ENCODE results near the gene TSPAN31.

Gene TSPAN31

DNA sequence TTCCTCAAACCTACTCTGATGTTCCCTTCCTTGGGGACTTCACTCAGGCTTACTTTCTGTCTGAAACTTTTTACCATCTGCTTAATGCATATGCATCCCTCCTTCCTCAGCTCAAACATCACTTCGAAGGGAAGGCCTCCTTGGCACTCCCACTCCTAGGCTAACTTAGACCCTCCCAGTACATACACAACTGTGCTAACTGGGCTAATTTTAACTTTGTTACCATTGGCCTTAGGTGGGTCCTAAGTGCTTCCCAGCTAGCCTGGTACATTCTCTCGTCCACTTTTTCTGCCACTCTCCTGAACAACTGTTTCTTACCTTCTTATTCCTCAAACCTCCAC lies 31.4 kb downstream of the TSPAN31 start (continued):
- TF ChIP-seq RBAK (tag by site-specific recombination; IDR thresholded peaks at IDR 0.05) (no peak), ZNF221 (tag by site-specific recombination; IDR thresholded peaks at IDR 0.05; ENCODE audit: borderline replicate concordance) (no peak), ZNF701 (tag by site-specific recombination; IDR thresholded peaks at IDR 0.05) (no peak), ZNF777 (tag by site-specific recombination; IDR thresholded peaks at IDR 0.05; ENCODE audit: borderline replicate concordance) (no peak), ZNF521 (tag by site-specific recombination; IDR thresholded peaks at IDR 0.05) (no peak), ZNF791 (tag by site-specific recombination; IDR thresholded peaks at IDR 0.05) (no peak), ZNF785 (tag by site-specific recombination; IDR thresholded peaks at IDR 0.05) (no peak)
- TF ChIP-seq, protein P1, sequence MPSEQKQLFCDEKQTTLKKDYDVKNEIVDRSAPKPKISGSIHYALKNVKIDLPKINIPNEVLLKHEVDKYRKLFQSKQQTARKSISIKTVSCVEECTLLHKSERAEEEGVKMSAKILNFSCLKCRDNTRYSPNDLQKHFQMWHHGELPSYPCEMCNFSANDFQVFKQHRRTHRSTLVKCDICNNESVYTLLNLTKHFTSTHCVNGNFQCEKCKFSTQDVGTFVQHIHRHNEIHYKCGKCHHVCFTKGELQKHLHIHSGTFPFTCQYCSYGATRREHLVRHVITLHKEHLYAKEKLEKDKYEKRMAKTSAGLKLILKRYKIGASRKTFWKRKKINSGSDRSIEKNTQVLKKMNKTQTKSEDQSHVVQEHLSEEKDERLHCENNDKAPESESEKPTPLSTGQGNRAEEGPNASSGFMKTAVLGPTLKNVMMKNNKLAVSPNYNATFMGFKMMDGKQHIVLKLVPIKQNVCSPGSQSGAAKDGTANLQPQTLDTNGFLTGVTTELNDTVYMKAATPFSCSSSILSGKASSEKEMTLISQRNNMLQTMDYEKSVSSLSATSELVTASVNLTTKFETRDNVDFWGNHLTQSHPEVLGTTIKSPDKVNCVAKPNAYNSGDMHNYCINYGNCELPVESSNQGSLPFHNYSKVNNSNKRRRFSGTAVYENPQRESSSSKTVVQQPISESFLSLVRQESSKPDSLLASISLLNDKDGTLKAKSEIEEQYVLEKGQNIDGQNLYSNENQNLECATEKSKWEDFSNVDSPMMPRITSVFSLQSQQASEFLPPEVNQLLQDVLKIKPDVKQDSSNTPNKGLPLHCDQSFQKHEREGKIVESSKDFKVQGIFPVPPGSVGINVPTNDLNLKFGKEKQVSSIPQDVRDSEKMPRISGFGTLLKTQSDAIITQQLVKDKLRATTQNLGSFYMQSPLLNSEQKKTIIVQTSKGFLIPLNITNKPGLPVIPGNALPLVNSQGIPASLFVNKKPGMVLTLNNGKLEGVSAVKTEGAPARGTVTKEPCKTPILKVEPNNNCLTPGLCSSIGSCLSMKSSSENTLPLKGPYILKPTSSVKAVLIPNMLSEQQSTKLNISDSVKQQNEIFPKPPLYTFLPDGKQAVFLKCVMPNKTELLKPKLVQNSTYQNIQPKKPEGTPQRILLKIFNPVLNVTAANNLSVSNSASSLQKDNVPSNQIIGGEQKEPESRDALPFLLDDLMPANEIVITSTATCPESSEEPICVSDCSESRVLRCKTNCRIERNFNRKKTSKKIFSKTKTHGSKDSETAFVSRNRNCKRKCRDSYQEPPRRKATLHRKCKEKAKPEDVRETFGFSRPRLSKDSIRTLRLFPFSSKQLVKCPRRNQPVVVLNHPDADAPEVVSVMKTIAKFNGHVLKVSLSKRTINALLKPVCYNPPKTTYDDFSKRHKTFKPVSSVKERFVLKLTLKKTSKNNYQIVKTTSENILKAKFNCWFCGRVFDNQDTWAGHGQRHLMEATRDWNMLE (tag by site-specific recombination; conservative IDR thresholded peaks at IDR 0.05; ENCODE audit: low read depth): no peak
- TF ChIP-seq, protein P2, sequence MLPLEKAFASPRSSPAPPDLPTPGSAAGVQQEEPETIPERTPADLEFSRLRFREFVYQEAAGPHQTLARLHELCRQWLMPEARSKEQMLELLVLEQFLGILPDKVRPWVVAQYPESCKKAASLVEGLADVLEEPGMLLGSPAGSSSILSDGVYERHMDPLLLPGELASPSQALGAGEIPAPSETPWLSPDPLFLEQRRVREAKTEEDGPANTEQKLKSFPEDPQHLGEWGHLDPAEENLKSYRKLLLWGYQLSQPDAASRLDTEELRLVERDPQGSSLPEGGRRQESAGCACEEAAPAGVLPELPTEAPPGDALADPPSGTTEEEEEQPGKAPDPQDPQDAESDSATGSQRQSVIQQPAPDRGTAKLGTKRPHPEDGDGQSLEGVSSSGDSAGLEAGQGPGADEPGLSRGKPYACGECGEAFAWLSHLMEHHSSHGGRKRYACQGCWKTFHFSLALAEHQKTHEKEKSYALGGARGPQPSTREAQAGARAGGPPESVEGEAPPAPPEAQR (tag by site-specific recombination; IDR thresholded peaks at IDR 0.05): no peak
- TF ChIP-seq, protein P3, sequence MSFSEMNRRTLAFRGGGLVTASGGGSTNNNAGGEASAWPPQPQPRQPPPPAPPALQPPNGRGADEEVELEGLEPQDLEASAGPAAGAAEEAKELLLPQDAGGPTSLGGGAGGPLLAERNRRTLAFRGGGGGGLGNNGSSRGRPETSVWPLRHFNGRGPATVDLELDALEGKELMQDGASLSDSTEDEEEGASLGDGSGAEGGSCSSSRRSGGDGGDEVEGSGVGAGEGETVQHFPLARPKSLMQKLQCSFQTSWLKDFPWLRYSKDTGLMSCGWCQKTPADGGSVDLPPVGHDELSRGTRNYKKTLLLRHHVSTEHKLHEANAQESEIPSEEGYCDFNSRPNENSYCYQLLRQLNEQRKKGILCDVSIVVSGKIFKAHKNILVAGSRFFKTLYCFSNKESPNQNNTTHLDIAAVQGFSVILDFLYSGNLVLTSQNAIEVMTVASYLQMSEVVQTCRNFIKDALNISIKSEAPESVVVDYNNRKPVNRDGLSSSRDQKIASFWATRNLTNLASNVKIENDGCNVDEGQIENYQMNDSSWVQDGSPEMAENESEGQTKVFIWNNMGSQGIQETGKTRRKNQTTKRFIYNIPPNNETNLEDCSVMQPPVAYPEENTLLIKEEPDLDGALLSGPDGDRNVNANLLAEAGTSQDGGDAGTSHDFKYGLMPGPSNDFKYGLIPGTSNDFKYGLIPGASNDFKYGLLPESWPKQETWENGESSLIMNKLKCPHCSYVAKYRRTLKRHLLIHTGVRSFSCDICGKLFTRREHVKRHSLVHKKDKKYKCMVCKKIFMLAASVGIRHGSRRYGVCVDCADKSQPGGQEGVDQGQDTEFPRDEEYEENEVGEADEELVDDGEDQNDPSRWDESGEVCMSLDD (tag by site-specific recombination; IDR thresholded peaks at IDR 0.05): no peak
- TF ChIP-seq, protein P4, sequence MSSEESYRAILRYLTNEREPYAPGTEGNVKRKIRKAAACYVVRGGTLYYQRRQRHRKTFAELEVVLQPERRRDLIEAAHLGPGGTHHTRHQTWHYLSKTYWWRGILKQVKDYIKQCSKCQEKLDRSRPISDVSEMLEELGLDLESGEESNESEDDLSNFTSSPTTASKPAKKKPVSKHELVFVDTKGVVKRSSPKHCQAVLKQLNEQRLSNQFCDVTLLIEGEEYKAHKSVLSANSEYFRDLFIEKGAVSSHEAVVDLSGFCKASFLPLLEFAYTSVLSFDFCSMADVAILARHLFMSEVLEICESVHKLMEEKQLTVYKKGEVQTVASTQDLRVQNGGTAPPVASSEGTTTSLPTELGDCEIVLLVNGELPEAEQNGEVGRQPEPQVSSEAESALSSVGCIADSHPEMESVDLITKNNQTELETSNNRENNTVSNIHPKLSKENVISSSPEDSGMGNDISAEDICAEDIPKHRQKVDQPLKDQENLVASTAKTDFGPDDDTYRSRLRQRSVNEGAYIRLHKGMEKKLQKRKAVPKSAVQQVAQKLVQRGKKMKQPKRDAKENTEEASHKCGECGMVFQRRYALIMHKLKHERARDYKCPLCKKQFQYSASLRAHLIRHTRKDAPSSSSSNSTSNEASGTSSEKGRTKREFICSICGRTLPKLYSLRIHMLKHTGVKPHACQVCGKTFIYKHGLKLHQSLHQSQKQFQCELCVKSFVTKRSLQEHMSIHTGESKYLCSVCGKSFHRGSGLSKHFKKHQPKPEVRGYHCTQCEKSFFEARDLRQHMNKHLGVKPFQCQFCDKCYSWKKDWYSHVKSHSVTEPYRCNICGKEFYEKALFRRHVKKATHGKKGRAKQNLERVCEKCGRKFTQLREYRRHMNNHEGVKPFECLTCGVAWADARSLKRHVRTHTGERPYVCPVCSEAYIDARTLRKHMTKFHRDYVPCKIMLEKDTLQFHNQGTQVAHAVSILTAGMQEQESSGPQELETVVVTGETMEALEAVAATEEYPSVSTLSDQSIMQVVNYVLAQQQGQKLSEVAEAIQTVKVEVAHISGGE (tag by site-specific recombination; conservative IDR thresholded peaks at IDR 0.05; ENCODE audit: low read depth): no peak
- TF ChIP-seq, protein P5, sequence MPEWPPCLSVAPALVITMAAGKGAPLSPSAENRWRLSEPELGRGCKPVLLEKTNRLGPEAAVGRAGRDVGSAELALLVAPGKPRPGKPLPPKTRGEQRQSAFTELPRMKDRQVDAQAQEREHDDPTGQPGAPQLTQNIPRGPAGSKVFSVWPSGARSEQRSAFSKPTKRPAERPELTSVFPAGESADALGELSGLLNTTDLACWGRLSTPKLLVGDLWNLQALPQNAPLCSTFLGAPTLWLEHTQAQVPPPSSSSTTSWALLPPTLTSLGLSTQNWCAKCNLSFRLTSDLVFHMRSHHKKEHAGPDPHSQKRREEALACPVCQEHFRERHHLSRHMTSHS (tag by site-specific recombination; IDR thresholded peaks at IDR 0.05): no peak

DNA sequence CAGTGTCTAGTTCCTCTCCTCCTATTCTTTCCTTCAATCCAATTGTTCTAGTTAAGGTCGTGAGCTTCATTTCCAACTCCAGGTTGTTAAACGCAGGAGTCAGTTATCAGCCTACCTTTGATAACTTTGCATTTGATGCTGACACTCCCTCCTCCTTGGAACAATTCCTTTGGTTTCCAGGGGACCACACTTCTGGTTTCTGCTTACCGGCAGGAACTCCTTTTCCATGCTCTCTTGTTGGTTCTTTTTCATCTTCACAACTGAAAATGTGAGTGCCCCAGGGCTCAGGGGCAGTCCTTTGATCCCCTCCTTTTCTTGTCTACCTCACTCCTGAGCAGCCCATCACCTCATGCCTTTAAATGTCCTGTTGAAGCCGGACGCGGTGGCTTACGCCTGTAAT lies 32.5 kb downstream of the TSPAN31 start:
- CTCF ChIA-PET: no interaction called here
- TF ChIP-seq ZBTB8A (tag by site-specific recombination; IDR thresholded peaks at IDR 0.05) (no peak), ZNF211 (tag by site-specific recombination; IDR thresholded peaks at IDR 0.05; ENCODE audit: low read depth) (no peak)
- Histone ChIP-seq H3K4me3 (ENCODE audit: low read depth, low read length) (no peak overlapping the region), H3K4me1 (ENCODE audit: control insufficient read depth, insufficient read depth, low read length) (0 out of 2 replicates have a peak, but pooled peaks cover 3% of the 10 kb centered on the region), H3K27ac (ENCODE audit: extremely low read depth, low read depth, low read length) (no peak overlapping the region), H3K36me3 (ENCODE audit: control insufficient read depth in 2 of 2, insufficient read depth in 1 of 2, low read length in 2 of 2) (peaks cover 5 to 30% of the 10 kb centered on the region in 2 experiments; a peak in 2 of 3 replicates), H3K9me3 (ENCODE audit: control insufficient read depth, insufficient read depth, low read depth, low read length) (no peaks in the 10 kb centered on the region)
- POLR2A ChIA-PET: no interaction called here
